ACHN (cell line): ENCODE results near the gene ZNF141.
"Not testable (repeated sequence)": the region's sequence is repeated elsewhere in the genome, so short reads cannot be mapped to it uniquely, and the experiment has no call there.

ENCODE experiments used
- DNase-seq: peaks from one replicate; pipeline ENCODE4 v3.0.0-alpha.2; 2015
- in situ Hi-C: cut with HindIII; loops from 2 replicates; pipeline ENCODE4 v1.10.0; 2017; ENCODE audit warnings: low sequenced_read_pairs, low pct_ligation_motif_present, low pct_unique_long_range_greater_than_20kb

Gene ZNF141

GRCh38 chr4:374298-375160 lies 36.9 kb downstream of the ZNF141 start:
- no peak for DNase-seq
- in situ Hi-C loops, result no loop called here

GRCh38 chr4:384311-385010 lies 46.8 kb downstream of the ZNF141 start:
- in situ Hi-C loops, result no loop called here
- DNase-seq, result no peak

- in situ Hi-C loops, result no loop called here
- DNase-seq, result no peak
Observed at GRCh38 chr4:385934-386707, 48.5 kb downstream of the ZNF141 start.

GRCh38 chr4:386708-387105 lies 49.1 kb downstream of the ZNF141 start:
- DNase-seq, result no peak
- in situ Hi-C loops, result no loop called here

GRCh38 chr4:404006-404405 lies 66.4 kb downstream of the ZNF141 start:
- DNase-seq, result no peak
- in situ Hi-C loops, result no loop called here

- in situ Hi-C loops, result not testable (repeated sequence)
- DNase-seq, result peak; percentile 59
Observed at GRCh38 chr4:408321-408720, 70.7 kb downstream of the ZNF141 start.

- in situ Hi-C loops, result no loop called here
- no peak for DNase-seq
Observed at GRCh38 chr4:422587-422986, 85.0 kb downstream of the ZNF141 start.
